CD14-positive monocyte (primary cell): ENCODE measurements around the gene CHID1. TPM values are rescaled to one million over a fixed set of nuclear protein-coding genes. Genes with fewer than 3 reads are reported as not detected.

ENCODE experiments used
- DNase-seq, 3 donors: peaks; one replicate each; pipeline ENCODE4 v3.0.0-alpha.2; 2011 to 2022
- H2AFZ ChIP-seq: 2 replicates; pipeline ENCODE4 v1.6.0; 2012; ENCODE audit warnings: mild to moderate bottlenecking, low read depth, low read length, inconsistent platforms; ENCODE audit not compliant: insufficient read depth, poor library complexity, severe bottlenecking
- H3K27ac ChIP-seq, 2 donors: 1 replicate in 1 of 2; 2 replicates in 1 of 2; pipeline ENCODE4 v1.5.1; 2012 to 2013; ENCODE audit warnings: low read length in 2 of 2, control low read depth in 1 of 2, inconsistent platforms in 1 of 2, low read depth in 1 of 2, mild to moderate bottlenecking in 1 of 2
- H3K27me3 ChIP-seq, 2 donors: one replicate each; pipeline versions ENCODE4 v1.6.0 to v1.6.1; 2011 to 2013; ENCODE audit warnings: low read length in 2 of 2; ENCODE audit not compliant: control insufficient read depth in 2 of 2, insufficient read depth in 2 of 2
- H3K36me3 ChIP-seq, 2 donors: replicated peaks in 1 of 2; 1 replicate in 1 of 2; 2 replicates in 1 of 2; pipeline versions ENCODE4 v1.5.1 to v1.6.1; 2012 to 2013; ENCODE audit warnings: low read length in 2 of 2, control low read depth in 1 of 2, inconsistent platforms in 1 of 2, mild to moderate bottlenecking in 1 of 2; ENCODE audit not compliant: insufficient read depth in 2 of 2, control insufficient read depth in 1 of 2
- H3K4me1 ChIP-seq, 2 donors: 1 replicate in 1 of 2; 2 replicates in 1 of 2; pipeline versions ENCODE4 v1.5.1 to v1.6.1; 2012 to 2013; ENCODE audit warnings: low read length in 2 of 2, control low read depth in 1 of 2, inconsistent platforms in 1 of 2, mild to moderate bottlenecking in 1 of 2, moderate library complexity in 1 of 2; ENCODE audit not compliant: insufficient read depth in 2 of 2, control insufficient read depth in 1 of 2
- H3K4me2 ChIP-seq: replicated peaks from 2 replicates; pipeline ENCODE3; 2012; ENCODE audit warnings: low read length, moderate library complexity, mild to moderate bottlenecking; ENCODE audit not compliant: poor library complexity, severe bottlenecking; ENCODE audit errors: extremely low read depth
- H3K4me3 ChIP-seq, 3 experiments: fragments of 200-600 bp in 1 of 3; sonication (generic) in 1 of 3; replicated peaks in 1 of 3; 1 replicate in 2 of 3; 2 replicates in 1 of 3; pipeline ENCODE4 v1.5.1; 2011 to 2013; ENCODE audit warnings: low read length in 3 of 3, mild to moderate bottlenecking in 3 of 3, control low read depth in 2 of 3, low read depth in 2 of 3, inconsistent platforms in 1 of 3, moderate library complexity in 1 of 3
- H3K79me2 ChIP-seq: 2 replicates; pipeline ENCODE4 v1.6.0; 2012; ENCODE audit warnings: mild to moderate bottlenecking, control low read depth, inconsistent platforms, low read length, moderate library complexity; ENCODE audit not compliant: insufficient read depth
- H3K9ac ChIP-seq: 2 replicates; pipeline ENCODE4 v1.6.0; 2017; ENCODE audit warnings: low read length, mild to moderate bottlenecking; ENCODE audit not compliant: insufficient read depth, poor library complexity, severe bottlenecking
- H3K9me3 ChIP-seq, 2 donors: replicated peaks in 1 of 2; 1 replicate in 1 of 2; 2 replicates in 1 of 2; pipeline versions ENCODE4 v1.5.1 to v1.6.1; 2012 to 2013; ENCODE audit warnings: low read length in 2 of 2, control low read depth in 1 of 2; ENCODE audit not compliant: control insufficient read depth in 1 of 2, insufficient read depth in 1 of 2
- H4K20me1 ChIP-seq: 2 replicates; pipeline ENCODE4 v1.6.0; 2012; ENCODE audit warnings: mild to moderate bottlenecking, low read length, control low read depth, moderate library complexity; ENCODE audit not compliant: insufficient read depth
- H3K27ac Mint-ChIP-seq, 7 donors: one replicate each; pipeline ENCODE4 v1.8.0; 2020; ENCODE audit warnings: mild to moderate bottlenecking in 7 of 7, mixed read lengths in 7 of 7, moderate library complexity in 6 of 7, inconsistent platforms in 2 of 7
- H3K27me3 Mint-ChIP-seq, 3 donors: one replicate each; pipeline ENCODE4 v1.8.0; 2021 to 2022; ENCODE audit warnings: low read depth in 3 of 3, mild to moderate bottlenecking in 3 of 3, mixed read lengths in 3 of 3, moderate library complexity in 3 of 3, inconsistent platforms in 1 of 3
- H3K36me3 Mint-ChIP-seq, 2 donors: one replicate each; pipeline ENCODE4 v1.8.0; 2020; ENCODE audit warnings: mixed read lengths in 2 of 2, inconsistent platforms in 1 of 2, mild to moderate bottlenecking in 1 of 2
- H3K4me1 Mint-ChIP-seq: one replicate; pipeline ENCODE4 v1.8.0; 2020; ENCODE audit warnings: mild to moderate bottlenecking, mixed read lengths
- H3K4me3 Mint-ChIP-seq, 2 donors: one replicate each; pipeline ENCODE4 v1.8.0; 2020; ENCODE audit warnings: mild to moderate bottlenecking in 2 of 2, mixed read lengths in 2 of 2, moderate library complexity in 1 of 2
- H3K9me3 Mint-ChIP-seq, 7 donors: one replicate each; pipeline ENCODE4 v1.8.0; 2020 to 2022; ENCODE audit warnings: mixed read lengths in 7 of 7, mild to moderate bottlenecking in 6 of 7, moderate library complexity in 6 of 7, inconsistent platforms in 2 of 7
- WGBS: methylation state at CpG from one replicate; pipeline ENCODE4 v1.1.5; 2013; ENCODE audit warnings: missing lambda C conversion rate; ENCODE audit not compliant: insufficient coverage; 5-methylcytosine and 5-hydroxymethylcytosine counted together
- intact Hi-C, 2 donors: fragments of 100-400 bp; cut with micrococcal nuclease; formaldehyde crosslinking; loops; one replicate each; pipeline versions ENCODE4 v1.15.0 to v1.15.1; 2023
- polyA plus RNA-seq, 3 donors: library from polyadenylated mRNA; depleted of rRNA in 1 of 3; unstranded in 2 of 3; stranded (reverse) in 1 of 3; fragments of 300-500 nt in 2 of 3; fragments of >200 nt in 1 of 3; fragmentation: Illumina TruSeq in 2 of 3; gene quantifications; 1 replicate in 2 of 3; 2 replicates in 1 of 3; pipeline ENCODE4 v1.2.3, GENCODE V29; 2012 to 2021
- TF ChIP-seq, protein P1 (sequence below): fragments of 200-600 bp; IDR thresholded peaks from one replicate; pipeline ENCODE4 v1.8.0; 2022; ENCODE audit warnings: antibody characterized with exemption, mild to moderate bottlenecking

The CHID1 gene
- polyA plus RNA-seq, 3 donors, result 23.2 to 45.4 (median 45.0) TPM

GRCh38 chr11:883527-883926 is 27.1 kb downstream of the CHID1 start:
- H3K4me1 Mint-ChIP-seq, result no peaks in the 10 kb centered on the region
- H3K79me2 ChIP-seq, result no peaks in the 10 kb centered on the region
- intact Hi-C loops, result no loop called here
- no peak overlapping the region for H3K27ac ChIP-seq
- H3K27me3 ChIP-seq, result no peaks in the 10 kb centered on the region
- H3K36me3 ChIP-seq, result peaks cover 7 to 43% of the 10 kb centered on the region in 2 donors
- H4K20me1 ChIP-seq, result no peaks in the 10 kb centered on the region
- H3K9me3 ChIP-seq, result no peaks in the 10 kb centered on the region
- H3K27me3 Mint-ChIP-seq, result peaks cover 0 to 4% (median 0%) of the 10 kb centered on the region in 3 donors
- H3K4me2 ChIP-seq, result no peak overlapping the region
- no peak overlapping the region for H2AFZ ChIP-seq
- DNase-seq, result no peak
- TF ChIP-seq, protein P1, sequence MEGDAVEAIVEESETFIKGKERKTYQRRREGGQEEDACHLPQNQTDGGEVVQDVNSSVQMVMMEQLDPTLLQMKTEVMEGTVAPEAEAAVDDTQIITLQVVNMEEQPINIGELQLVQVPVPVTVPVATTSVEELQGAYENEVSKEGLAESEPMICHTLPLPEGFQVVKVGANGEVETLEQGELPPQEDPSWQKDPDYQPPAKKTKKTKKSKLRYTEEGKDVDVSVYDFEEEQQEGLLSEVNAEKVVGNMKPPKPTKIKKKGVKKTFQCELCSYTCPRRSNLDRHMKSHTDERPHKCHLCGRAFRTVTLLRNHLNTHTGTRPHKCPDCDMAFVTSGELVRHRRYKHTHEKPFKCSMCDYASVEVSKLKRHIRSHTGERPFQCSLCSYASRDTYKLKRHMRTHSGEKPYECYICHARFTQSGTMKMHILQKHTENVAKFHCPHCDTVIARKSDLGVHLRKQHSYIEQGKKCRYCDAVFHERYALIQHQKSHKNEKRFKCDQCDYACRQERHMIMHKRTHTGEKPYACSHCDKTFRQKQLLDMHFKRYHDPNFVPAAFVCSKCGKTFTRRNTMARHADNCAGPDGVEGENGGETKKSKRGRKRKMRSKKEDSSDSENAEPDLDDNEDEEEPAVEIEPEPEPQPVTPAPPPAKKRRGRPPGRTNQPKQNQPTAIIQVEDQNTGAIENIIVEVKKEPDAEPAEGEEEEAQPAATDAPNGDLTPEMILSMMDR, result no peak
- H3K9ac ChIP-seq, result no peak overlapping the region
- peaks cover 36 to 63% of the 10 kb centered on the region in 2 donors for H3K36me3 Mint-ChIP-seq
- H3K9me3 Mint-ChIP-seq, result no peaks in the 10 kb centered on the region
- WGBS, result 89% methylated on average over 9 of the region's 10 CpGs
- H3K4me1 ChIP-seq, result no peaks in the 10 kb centered on the region
- H3K4me3 Mint-ChIP-seq, result no peak overlapping the region
- H3K27ac Mint-ChIP-seq, result peak overlapping the region in 1 of 7 donors; percentile 44
- no peak overlapping the region for H3K4me3 ChIP-seq

GRCh38 chr11:882596-882995 is 28.0 kb downstream of the CHID1 start:
- Histone ChIP-seq H4K20me1 (no peaks in the 10 kb centered on the region), H3K9ac (no peak overlapping the region), H3K36me3 (peaks cover 7 to 36% of the 10 kb centered on the region in 2 donors), H3K27ac (no peak overlapping the region), H3K4me3 (no peak overlapping the region), H3K79me2 (no peaks in the 10 kb centered on the region), H2AFZ (no peak overlapping the region), H3K9me3 (no peaks in the 10 kb centered on the region), H3K27me3 (no peaks in the 10 kb centered on the region), H3K4me2 (no peak overlapping the region), H3K4me1 (no peaks in the 10 kb centered on the region)
- Mint-ChIP-seq H3K36me3 (peaks cover 34 to 63% of the 10 kb centered on the region in 2 donors), H3K4me3 (no peak overlapping the region), H3K27ac (no peak overlapping the region), H3K4me1 (no peaks in the 10 kb centered on the region), H3K9me3 (peaks cover 0 to 2% (median 0%) of the 10 kb centered on the region in 7 donors), H3K27me3 (peaks cover 0 to 5% (median 0%) of the 10 kb centered on the region in 3 donors)
- DNase-seq, result no peak
- intact Hi-C loops, result no loop called here
- 63% methylated on average over 8 of the region's 14 CpGs for WGBS
- TF ChIP-seq, protein P1, result no peak
